IPS-18a (cell line): ENCODE data around the gene NOD2.

Experiments
- H3K27ac ChIP-seq: one replicate; pipeline ENCODE4 v1.5.1; 2013; ENCODE audit warnings: low read length
- H3K27me3 ChIP-seq: one replicate; pipeline ENCODE4 v1.6.1; 2013; ENCODE audit warnings: mild to moderate bottlenecking, low read length; ENCODE audit not compliant: control insufficient read depth, insufficient read depth
- H3K36me3 ChIP-seq: one replicate; pipeline ENCODE4 v1.6.1; 2013; ENCODE audit warnings: low read depth, low read length; ENCODE audit not compliant: control insufficient read depth
- H3K4me1 ChIP-seq: one replicate; pipeline ENCODE4 v1.6.1; 2013; ENCODE audit warnings: low read depth, low read length; ENCODE audit not compliant: control insufficient read depth
- H3K4me3 ChIP-seq: one replicate; pipeline ENCODE4 v1.5.1; 2013; ENCODE audit warnings: low read length
- H3K9ac ChIP-seq: one replicate; pipeline ENCODE4 v1.6.1; 2013; ENCODE audit warnings: mild to moderate bottlenecking, low read length, moderate library complexity
- H3K9me3 ChIP-seq: one replicate; pipeline ENCODE4 v1.6.1; 2013; ENCODE audit warnings: low read depth, low read length; ENCODE audit not compliant: control insufficient read depth

The NOD2 gene

GRCh38 chr16:50674831-50675230 lies 18.6 kb upstream of the NOD2 start:
- Histone ChIP-seq H3K36me3 (no peaks in the 10 kb centered on the region), H3K9me3 (peaks cover 16% of the 10 kb centered on the region), H3K27me3 (no peaks in the 10 kb centered on the region), H3K4me1 (no peaks in the 10 kb centered on the region), H3K9ac (no peak overlapping the region), H3K27ac (no peak overlapping the region), H3K4me3 (no peak overlapping the region)

- H3K9me3 ChIP-seq = peaks cover 16% of the 10 kb centered on the region
These were observed 17.5 kb upstream of the NOD2 start for GRCh38 chr16:50675686-50676610.

GRCh38 chr16:50676684-50677225 lies 16.7 kb upstream of the NOD2 start:
- peaks cover 10% of the 10 kb centered on the region for H3K9me3 ChIP-seq
- no peaks in the 10 kb centered on the region for H3K27me3 ChIP-seq
- no peak overlapping the region for H3K9ac ChIP-seq
- H3K4me1 ChIP-seq = no peaks in the 10 kb centered on the region
- no peak overlapping the region for H3K4me3 ChIP-seq
- no peak overlapping the region for H3K27ac ChIP-seq
- no peaks in the 10 kb centered on the region for H3K36me3 ChIP-seq

More at GRCh38 chr16:50675686-50676610, 17.5 kb upstream of the NOD2 start:
- H3K36me3 ChIP-seq = no peaks in the 10 kb centered on the region
- no peak overlapping the region for H3K27ac ChIP-seq
- H3K27me3 ChIP-seq = no peaks in the 10 kb centered on the region
- no peak overlapping the region for H3K9ac ChIP-seq
- H3K4me3 ChIP-seq = no peak overlapping the region
- no peaks in the 10 kb centered on the region for H3K4me1 ChIP-seq

- H3K9ac ChIP-seq = no peak overlapping the region
- H3K36me3 ChIP-seq = no peaks in the 10 kb centered on the region
- no peak overlapping the region for H3K4me3 ChIP-seq
- H3K27ac ChIP-seq = no peak overlapping the region
- no peaks in the 10 kb centered on the region for H3K27me3 ChIP-seq
- no peaks in the 10 kb centered on the region for H3K4me1 ChIP-seq
- H3K9me3 ChIP-seq = peaks cover 4% of the 10 kb centered on the region
These were observed 16.1 kb upstream of the NOD2 start for GRCh38 chr16:50677351-50677750.

GRCh38 chr16:50678531-50678930 lies 14.9 kb upstream of the NOD2 start:
- Histone ChIP-seq H3K27ac (no peak overlapping the region), H3K27me3 (no peaks in the 10 kb centered on the region), H3K4me3 (no peak overlapping the region)

GRCh38 chr16:50679266-50679665 lies 14.1 kb upstream of the NOD2 start:
- Histone ChIP-seq H3K9ac (no peak overlapping the region), H3K27me3 (no peaks in the 10 kb centered on the region), H3K36me3 (no peaks in the 10 kb centered on the region), H3K4me3 (no peak overlapping the region), H3K4me1 (no peaks in the 10 kb centered on the region), H3K27ac (no peak overlapping the region), H3K9me3 (no peaks in the 10 kb centered on the region)

More at GRCh38 chr16:50678531-50678930, 14.9 kb upstream of the NOD2 start:
- H3K4me1 ChIP-seq = no peaks in the 10 kb centered on the region
- H3K36me3 ChIP-seq = no peaks in the 10 kb centered on the region
- no peak overlapping the region for H3K9ac ChIP-seq
- H3K9me3 ChIP-seq = no peaks in the 10 kb centered on the region

- Histone ChIP-seq H3K27me3 (no peaks in the 10 kb centered on the region), H3K4me1 (no peaks in the 10 kb centered on the region), H3K9ac (no peak overlapping the region), H3K27ac (no peak overlapping the region), H3K9me3 (no peaks in the 10 kb centered on the region), H3K4me3 (no peak overlapping the region), H3K36me3 (no peaks in the 10 kb centered on the region)
These were observed 13.5 kb upstream of the NOD2 start for GRCh38 chr16:50679676-50680555.

- Histone ChIP-seq H3K9ac (no peak overlapping the region), H3K27me3 (no peaks in the 10 kb centered on the region), H3K36me3 (no peaks in the 10 kb centered on the region), H3K9me3 (no peaks in the 10 kb centered on the region), H3K27ac (no peak overlapping the region), H3K4me3 (no peak overlapping the region), H3K4me1 (no peaks in the 10 kb centered on the region)
These were observed 12.9 kb upstream of the NOD2 start for GRCh38 chr16:50680556-50680893.

- H3K4me3 ChIP-seq = no peak within 1 kb of the TSS
- no peaks in the 10 kb centered on the region for H3K36me3 ChIP-seq
- H3K9me3 ChIP-seq = no peaks in the 10 kb centered on the region
- H3K9ac ChIP-seq = no peak within 1 kb of the TSS
- H3K27me3 ChIP-seq = no peaks in the 10 kb centered on the region
- no peak within 1 kb of the TSS for H3K27ac ChIP-seq
- H3K4me1 ChIP-seq = no peaks in the 10 kb centered on the region
These were observed 12.2 kb upstream of the NOD2 start, which contains the start of gene SNX20 for GRCh38 chr16:50681021-50681885. TSS of gene SNX20 (minus strand) at chr16:50681312. CDS start at chr16:50677526, 3,786 bp downstream.

GRCh38 chr16:50683689-50684374 lies 9.6 kb upstream of the NOD2 start:
- Histone ChIP-seq H3K9ac (no peak overlapping the region), H3K4me3 (no peak overlapping the region), H3K36me3 (no peaks in the 10 kb centered on the region), H3K4me1 (no peaks in the 10 kb centered on the region), H3K27ac (no peak overlapping the region), H3K27me3 (no peaks in the 10 kb centered on the region), H3K9me3 (no peaks in the 10 kb centered on the region)
